GM11168 (cell line): ENCODE results near the gene CASP10.

Source experiments
- in situ Hi-C: fragments of 300-500 bp; cut with MboI; formaldehyde crosslinking; loops from one replicate; pipeline ENCODE4 v1.12.0; 2022; ENCODE audit warnings: low sequenced_read_pairs; ENCODE audit not compliant: unreplicated experiment

The CASP10 gene

GRCh38 chr2:201194097-201194496 is 11.2 kb downstream of the CASP10 start:
- in situ Hi-C loops: no loop called here

DNA sequence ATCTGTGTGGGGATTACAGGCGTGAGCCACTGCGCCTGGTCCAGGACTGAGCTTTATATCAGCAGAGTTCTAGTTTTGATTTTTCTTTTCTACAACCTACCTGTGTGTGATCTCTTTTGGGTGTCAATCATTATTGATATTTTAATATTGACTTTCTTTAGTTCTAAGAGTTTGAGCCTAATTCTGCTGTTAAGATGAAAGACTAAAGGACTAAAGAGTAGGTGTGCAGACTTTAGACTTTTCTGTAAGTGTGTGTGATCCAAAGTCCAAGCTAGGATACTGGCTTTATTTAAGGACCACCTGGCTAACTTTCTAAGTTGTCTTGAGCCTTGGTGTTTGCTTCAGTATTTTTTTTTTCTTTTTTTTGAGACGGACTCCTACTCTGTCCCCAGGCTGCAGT is 12.4 kb downstream of the CASP10 start:
- in situ Hi-C loops: no loop called here

- in situ Hi-C loops: no loop called here
Observed at GRCh38 chr2:201196003-201196402, 13.1 kb downstream of the CASP10 start.

- in situ Hi-C loops: no loop called here
Observed at GRCh38 chr2:201196803-201197202, 13.9 kb downstream of the CASP10 start.

- in situ Hi-C loops: no loop called here
Observed at GRCh38 chr2:201197781-201198180, 14.8 kb downstream of the CASP10 start.

GRCh38 chr2:201199847-201200246 is 16.9 kb downstream of the CASP10 start:
- in situ Hi-C loops: no loop called here

- in situ Hi-C loops: no loop called here
Observed at GRCh38 chr2:201200345-201200744, 17.4 kb downstream of the CASP10 start.

DNA sequence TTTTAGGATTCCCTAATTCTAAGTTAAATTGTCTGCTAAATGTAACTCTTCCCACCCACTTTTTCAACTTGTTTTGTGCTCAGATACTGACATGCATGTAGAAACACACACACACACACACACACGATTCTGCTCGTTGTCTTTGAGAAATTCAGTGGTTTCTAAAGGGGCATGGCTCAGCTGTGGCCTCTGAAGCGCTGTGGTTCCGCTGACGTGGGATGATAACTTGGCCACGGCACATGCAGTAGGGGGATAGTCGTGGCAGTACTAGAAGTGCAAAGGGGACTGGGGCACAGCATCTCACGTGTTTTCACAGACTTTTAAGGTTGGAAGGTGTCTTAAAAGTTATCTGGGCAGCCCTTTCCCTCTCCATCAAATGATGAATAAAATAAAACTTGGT is 18.4 kb downstream of the CASP10 start:
- in situ Hi-C loops: no loop called here

DNA sequence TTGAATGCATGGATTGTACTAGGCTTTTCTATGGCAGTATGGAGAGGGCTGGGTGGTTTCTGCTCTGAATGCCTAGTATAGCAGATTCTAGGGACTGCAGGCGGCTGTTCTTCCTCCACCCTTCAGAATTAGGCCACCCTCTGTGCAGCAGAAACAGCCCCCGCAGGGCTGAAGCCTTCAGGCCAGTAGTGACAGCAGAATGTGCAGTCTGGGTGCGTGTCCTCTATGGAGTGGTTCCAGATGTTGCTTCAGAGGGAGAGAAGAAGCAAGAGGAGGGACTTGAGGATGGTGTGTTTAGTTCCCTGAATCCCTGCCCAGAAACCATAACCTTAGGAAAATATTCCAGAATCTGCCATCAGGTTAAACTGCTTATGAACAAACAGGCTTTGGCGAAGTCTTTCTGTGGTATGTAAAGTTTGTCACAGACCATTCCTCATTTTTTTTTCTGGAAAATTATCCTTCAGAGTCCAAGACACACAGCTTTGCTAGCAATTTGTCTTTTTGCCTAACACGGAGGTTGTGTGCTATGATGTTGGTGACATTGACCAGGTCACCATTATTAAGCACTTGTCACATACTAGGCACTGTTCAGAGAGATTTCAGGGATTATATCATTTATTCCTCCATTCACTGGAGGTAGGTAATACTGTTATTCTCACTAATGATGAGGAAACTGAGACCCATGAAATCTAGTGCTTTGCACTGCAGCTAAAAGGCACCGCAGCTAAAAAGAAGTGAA is 21.1 kb downstream of the CASP10 start:
- in situ Hi-C loops: no loop called here

DNA sequence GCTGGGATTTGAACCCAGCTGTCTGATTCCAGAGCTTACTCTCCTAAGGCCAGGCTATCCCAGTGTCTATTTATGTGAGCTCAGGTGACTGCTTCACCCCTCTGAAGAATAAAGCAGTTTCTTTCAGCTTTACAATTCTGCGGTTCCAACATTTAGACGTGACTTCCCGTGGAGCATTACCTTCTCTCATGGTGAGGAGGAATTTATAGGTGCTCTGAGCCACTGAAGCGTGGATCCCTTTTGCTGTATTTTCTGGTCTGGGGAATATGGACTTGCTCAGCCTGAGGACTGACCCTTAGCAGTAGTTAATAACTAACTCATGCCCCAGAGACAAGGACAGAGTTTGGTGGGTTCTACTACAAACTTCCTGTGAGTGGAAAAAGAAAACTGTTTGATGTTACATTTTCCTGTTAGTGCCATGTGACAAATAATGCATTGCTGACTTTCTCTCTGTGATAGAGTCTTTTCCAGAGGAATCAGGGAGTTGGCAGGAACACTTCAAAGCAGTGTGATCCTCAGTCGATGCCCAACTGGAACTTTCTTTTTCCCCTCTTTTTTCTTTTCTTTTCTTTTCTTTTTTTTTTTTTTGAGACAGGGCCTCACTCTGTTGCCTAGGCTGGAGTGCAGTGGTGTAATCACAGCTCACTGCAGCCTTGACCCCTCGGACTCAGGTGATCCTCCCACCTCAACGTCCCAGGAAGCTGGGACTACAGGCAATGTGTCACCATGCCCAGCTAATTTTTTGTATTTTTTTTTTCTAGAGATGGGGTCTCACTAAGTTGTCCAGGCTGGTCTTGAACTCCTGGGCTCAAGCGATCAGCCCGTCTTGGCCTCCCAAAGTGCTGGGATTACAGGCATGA is 21.9 kb downstream of the CASP10 start:
- in situ Hi-C loops: no loop called here

GRCh38 chr2:201205515-201205849 is 22.5 kb downstream of the CASP10 start:
- in situ Hi-C loops: no loop called here

DNA sequence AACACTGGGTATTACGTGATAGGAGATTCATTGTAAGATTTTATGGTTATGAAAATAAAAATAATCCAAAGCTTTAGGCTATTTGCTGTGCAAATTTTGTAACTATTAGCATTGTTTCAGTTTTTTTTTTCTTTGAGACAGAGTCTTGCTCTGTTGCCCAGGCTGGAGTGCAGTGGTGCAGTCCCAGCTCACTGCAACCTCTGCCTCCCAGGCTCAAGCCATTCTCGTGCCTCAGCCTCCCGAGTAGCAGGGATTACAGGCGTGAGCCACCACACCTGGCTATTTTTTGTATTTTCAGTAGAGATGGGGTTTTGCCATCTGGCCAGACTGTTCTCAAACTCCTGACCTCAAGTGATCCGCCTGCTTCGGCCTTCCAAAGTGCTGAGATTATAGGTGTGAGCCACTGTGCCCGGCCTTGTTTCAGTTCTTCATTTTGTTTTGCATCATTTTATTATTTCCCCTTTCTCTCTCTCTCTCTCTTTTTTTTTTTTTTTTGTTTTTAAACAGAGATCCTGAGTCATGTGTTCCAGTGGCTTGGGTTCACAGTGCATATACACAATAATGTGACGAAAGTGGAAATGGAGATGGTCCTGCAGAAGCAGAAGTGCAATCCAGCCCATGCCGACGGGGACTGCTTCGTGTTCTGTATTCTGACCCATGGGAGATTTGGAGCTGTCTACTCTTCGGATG is 25.8 kb downstream of the CASP10 start:
- in situ Hi-C loops: no loop called here

- in situ Hi-C loops: no loop called here
Observed at GRCh38 chr2:201215963-201216362, 33.0 kb downstream of the CASP10 start.

DNA sequence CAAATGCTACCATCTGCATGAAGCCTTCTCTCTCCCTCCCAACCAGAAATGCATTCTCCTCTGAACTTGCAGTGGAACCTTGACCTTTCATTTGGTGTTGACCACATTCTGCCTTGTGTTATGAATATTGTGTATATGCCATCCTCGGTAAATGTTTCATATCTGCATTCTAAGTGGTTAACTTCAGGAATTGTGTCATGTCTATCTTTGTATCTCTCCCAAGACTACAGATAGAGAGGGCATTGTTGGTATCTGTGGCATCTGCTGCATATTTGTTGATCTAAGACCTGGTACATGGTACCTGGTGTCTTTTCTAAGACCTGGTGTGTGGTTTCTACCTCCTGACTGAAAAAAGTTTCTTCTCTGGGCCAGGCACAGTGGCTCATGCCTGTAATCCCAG is 34.0 kb downstream of the CASP10 start:
- in situ Hi-C loops: no loop called here

- in situ Hi-C loops: no loop called here
Observed at GRCh38 chr2:201218780-201219179, 35.8 kb downstream of the CASP10 start.

DNA sequence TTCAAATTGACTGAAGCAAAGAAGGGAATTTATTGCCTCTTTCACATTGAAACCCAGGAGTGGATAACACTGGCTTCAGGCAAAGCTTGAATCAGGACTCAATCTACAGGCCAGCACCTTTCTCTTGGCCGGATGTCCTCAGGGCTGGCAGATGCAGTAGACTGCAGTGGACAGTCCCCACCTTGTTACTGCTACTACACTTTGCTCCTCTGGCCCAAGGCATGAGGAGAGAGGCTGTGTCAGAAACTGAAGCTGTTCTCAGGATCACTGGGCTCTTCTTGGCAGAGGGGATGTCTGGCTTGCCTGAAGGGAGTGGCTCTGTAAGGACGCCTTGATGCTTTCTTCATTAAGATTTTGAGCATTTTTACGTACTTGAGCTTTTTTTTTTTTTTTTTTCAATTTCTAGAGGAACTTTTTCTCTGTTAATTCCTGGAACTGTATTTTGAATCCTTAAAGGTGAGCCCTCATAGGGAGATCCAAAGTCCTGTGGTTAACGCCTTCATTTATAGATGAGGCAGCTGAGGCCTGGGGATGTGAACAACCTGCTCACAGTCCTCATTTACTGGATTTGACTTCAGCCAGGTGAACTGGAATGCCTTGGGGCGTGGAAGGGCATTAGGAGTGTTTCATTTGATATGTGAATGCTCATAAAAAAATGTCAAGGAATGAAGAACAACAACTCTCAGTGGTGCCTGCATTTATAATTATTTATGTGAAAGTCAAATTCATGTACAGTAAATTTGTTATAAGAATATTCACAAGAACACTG is 36.6 kb downstream of the CASP10 start:
- in situ Hi-C loops: no loop called here

GRCh38 chr2:201220102-201220570 is 37.2 kb downstream of the CASP10 start:
- in situ Hi-C loops: no loop called here

DNA sequence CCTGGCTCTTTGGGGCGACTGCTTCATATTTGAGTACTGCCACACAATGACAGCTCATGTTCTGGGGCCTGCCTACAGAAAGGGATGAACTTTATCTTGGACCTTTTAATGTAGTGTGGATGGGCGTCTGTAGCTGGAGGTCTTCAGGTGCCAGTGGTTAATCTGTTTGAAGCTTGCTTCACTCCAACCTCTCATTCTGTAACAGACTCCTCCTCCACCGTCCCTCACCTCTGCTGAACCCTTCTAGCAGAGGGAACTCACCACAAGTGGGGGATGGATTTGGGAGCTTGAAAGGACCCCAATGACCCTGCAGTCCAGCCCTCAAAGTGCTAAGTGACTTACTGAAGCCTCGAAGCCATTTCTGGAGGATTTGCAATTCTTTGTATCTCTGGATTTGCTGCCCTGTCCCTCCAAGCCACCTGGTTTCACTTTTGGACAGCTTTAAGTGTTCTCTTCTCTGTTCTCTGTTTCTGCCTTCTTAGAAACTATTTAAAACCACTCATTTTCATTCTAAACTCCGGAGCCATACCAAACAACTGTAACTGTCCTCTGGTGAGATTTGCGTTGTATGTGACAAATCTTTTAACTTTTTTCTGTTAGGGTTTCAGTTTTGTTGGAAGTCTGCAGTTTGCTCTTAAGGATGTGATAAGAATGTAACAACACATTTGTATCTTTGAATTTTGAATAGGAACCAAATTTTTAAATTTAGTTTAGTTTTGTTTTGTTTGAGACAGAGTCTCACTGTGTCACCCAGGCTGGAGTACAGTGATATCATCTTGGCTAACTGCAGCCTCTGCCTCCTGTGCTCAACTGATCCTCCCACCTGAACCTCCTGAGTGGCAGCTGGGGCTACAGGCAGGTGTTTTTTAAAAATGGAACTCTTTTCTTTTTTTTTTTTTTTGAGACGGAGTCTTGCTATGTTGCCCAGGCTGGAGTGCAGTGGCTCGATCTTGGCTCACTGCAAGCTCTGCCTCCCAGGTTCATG is 40.4 kb downstream of the CASP10 start:
- in situ Hi-C loops: no loop called here

GRCh38 chr2:201228271-201228911 is 45.5 kb downstream of the CASP10 start:
- in situ Hi-C loops: loop anchor here (5.0 kb wide), 1 partner anchor 41 kb away; no protein-coding TSS in a partner anchor
